ENCODE measurements around the gene PCDHGA3.
"Not testable (repeated sequence)": the region's sequence is repeated elsewhere in the genome, so short reads cannot be mapped to it uniquely, and the experiment has no call there.

The PCDHGA3 gene

DNA sequence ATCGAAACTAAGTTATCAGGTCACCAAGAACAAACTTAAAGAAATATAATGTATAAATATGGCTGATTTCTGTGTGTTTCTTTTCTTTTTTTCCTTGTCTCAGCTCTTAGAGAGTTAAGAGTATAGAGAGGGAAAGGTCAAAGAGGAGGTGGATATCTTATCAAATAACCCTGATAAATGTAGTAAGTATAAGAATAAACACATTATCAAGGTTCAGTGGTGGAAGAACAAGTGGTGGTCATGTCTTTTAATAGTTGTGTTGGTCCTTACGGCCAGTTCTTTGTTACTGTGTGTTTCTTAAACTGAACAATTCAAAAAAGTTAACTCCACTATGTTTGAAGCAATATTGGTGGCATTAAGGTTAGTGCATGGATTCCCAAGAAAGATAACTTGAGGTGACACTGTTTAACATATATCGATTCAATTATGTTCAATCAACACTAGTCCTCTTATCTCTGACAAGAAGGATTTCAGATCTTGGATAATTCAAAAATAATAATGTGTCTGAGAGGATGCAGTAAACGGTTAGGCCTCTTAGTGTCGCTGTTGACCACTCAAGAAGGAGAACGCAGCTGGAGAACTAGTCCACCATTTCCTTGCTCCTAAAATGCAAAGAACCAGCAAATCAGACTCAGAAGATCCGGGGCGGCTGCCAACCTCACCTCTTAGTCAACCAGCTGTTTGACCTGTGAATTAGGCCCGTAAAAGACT is at the start of gene PCDHGA3:
Gene PCDHGA3 (plus strand): TSS at position 588 of the 711 bp plus-strand sequence. CDS start 205 bp downstream, outside the sequence.
- DNase-seq (ENCODE audit: low read depth in 3 of 3), result no peak

- DNase-seq (ENCODE audit: low read depth in 3 of 3), result no peak
Observed at GRCh38 chr5:141298376-141298775, 45.3 kb upstream of the PCDHGA3 start.

- no peak for DNase-seq (ENCODE audit: low read depth in 3 of 3)
Observed at GRCh38 chr5:141303756-141304155, 39.9 kb upstream of the PCDHGA3 start, which contains the start of gene SLC25A2. TSS of gene SLC25A2 (minus strand) at chr5:141304049. CDS start at chr5:141303865, 184 bp downstream.

DNA sequence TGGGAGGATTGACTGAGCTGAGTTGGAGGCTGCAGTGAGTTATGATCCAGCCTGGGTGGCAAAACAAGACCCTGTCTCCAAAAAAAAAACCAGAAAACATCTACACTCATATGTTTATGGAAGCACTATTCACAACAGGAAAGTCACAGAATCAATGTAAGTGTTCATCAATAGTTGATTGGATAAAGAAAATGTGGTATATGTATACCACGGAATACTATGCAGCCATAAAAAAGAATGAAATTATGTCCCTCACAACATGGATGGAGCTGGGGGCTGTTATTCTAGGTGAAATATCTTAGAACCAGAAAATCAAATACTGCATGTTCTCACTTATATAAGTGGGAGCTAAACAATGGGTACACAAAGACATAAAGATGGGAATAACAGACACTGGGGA is 37.0 kb upstream of the PCDHGA3 start:
- no peak for DNase-seq (ENCODE audit: low read depth in 3 of 3)

DNA sequence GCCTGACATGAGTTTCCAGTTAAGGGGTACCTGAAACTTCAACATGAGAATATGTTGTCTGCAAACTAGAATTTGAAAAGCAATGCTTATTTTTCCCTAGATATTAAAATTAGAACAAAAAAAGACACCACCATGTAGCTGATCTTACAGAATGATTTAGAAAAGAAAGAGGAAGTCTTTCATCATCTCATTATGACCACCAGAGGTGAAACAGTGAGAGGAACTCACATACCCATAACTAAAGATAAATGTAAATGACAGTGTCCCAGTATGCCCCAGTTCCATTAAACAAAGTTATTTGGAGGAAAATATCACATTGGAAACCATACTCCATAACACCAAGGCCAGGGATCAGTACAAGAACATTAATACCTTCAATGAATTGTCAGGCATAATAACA is 29.9 kb upstream of the PCDHGA3 start:
- DNase-seq (ENCODE audit: low read depth in 3 of 3), result no peak

GRCh38 chr5:141316963-141317362 is 26.7 kb upstream of the PCDHGA3 start:
- not testable (repeated sequence) for DNase-seq (ENCODE audit: low read depth in 3 of 3)

- no peak for DNase-seq (ENCODE audit: low read depth in 3 of 3)
Observed at GRCh38 chr5:141319202-141319601, 24.4 kb upstream of the PCDHGA3 start.

GRCh38 chr5:141319699-141320098 is 23.9 kb upstream of the PCDHGA3 start:
- DNase-seq (ENCODE audit: low read depth in 3 of 3), result no peak

DNA sequence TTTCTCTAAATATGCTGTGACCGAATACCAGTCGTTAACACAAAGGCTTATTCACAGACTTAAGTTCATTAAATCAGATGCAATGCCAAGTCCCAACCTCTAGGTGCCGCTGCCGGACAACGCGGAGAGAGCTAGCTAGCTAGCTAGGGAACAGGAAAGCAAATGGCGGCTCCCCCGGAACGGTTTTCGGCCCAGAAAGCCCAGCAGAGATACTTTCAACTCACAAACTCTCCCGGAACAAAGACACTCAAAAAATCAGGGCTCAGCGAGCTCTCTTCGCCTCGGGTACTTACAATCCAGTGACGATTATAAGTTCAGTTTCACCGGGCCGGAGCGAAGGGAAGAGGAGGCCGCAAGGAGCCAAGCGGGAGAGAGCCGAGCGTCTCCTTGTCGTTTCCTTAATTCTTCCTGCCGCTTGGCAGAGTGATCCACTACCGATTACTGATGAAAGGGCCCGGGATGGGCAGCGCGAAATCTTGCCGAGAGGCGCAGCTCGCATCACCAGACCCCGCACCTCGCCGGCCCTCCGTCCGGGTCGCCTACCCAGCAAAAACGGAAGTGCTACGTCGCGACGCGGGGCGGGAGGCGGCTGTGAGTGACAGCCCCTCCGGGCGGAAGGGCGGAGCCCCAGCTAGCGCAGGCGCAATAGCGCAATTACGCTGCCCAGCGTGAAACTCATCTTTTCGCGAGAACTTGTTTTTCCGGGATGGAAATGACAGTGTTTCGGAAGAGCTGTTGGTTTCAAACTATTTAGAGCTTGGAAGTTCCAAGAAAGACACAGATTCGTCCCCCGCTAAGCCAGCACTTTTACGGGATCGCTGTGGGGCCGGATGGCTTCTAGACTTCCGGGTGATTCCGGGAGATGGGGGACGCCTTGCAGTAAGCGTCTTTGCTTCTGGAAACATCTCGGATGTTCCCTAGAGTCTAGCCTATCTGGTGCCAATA is 23.1 kb upstream of the PCDHGA3 start, which contains the start of gene TAF7:
Gene TAF7 (minus strand): TSS at position 560 of the 945 bp plus-strand sequence. CDS start 740 bp downstream, outside the sequence.
- DNase-seq (ENCODE audit: low read depth in 3 of 3), result peak; percentile 85 to 90 (median 86)

DNA sequence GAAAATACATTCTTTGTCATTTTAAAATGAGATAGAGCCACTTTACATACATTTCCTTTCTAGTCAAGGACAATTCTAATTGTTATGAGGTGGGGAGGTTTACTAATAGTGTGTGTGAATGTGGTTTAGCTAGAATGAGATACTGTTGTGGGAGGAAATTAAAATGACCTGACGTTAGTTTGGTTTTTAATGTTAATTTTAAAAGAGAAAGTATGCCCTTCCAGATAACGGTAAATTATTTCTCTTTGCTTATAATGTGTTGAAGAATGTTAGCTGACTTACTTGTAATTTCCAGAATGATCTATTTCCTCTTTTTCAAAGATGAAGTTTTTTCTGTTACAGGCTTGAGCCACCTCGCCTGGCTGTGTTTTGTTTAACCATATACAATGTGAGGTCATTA is 21.4 kb upstream of the PCDHGA3 start:
- DNase-seq (ENCODE audit: low read depth in 3 of 3), result no peak

GRCh38 chr5:141326088-141326854 is 17.4 kb upstream of the PCDHGA3 start:
- DNase-seq (ENCODE audit: low read depth in 3 of 3), result peak; percentile 28 to 63 (median 43)

GRCh38 chr5:141328231-141328630 is 15.4 kb upstream of the PCDHGA3 start:
- DNase-seq (ENCODE audit: low read depth in 3 of 3), result no peak

- no peak for DNase-seq (ENCODE audit: low read depth in 3 of 3)
Observed at GRCh38 chr5:141330299-141331080, 13.1 kb upstream of the PCDHGA3 start, which contains the start of gene PCDHGA1. TSS of gene PCDHGA1 (plus strand) at chr5:141330514.

DNA sequence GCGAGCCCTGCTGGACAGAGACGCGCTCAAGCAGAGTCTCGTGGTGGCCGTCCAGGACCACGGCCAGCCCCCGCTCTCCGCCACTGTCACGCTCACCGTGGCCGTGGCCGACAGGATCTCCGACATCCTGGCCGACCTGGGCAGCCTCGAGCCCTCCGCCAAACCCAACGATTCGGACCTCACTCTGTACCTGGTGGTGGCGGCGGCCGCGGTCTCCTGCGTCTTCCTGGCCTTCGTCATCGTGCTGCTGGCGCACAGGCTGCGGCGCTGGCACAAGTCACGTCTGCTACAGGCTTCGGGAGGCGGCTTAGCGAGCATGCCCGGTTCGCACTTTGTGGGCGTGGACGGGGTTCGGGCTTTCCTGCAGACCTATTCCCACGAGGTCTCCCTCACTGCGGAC is 11.1 kb upstream of the PCDHGA3 start:
- DNase-seq (ENCODE audit: low read depth in 3 of 3), result not testable (repeated sequence)

GRCh38 chr5:141338538-141339306 is 4.9 kb upstream of the PCDHGA3 start, which contains the start of gene PCDHGA2:
TSS of gene PCDHGA2 (plus strand) at chr5:141338760.
- no peak for DNase-seq (ENCODE audit: low read depth in 3 of 3)

DNA sequence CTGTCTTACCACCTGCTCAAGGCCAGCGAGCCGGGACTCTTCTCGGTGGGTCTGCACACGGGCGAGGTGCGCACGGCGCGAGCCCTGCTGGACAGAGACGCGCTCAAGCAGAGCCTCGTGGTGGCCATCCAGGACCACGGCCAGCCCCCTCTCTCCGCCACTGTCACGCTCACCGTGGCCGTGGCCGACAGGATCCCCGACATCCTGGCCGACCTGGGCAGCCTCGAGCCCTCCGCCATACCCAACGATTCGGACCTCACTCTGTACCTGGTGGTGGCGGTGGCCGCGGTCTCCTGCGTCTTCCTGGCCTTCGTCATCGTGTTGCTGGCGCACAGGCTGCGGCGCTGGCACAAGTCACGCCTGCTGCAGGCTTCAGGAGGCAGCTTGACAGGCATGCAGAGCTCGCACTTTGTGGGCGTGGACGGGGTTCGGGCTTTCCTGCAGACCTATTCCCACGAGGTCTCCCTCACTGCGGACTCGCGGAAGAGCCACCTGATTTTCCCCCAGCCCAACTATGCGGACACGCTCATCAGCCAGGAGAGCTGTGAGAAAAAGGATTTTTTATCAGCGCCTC is 2.8 kb upstream of the PCDHGA3 start:
- DNase-seq (ENCODE audit: low read depth in 3 of 3), result not testable (repeated sequence)

- DNase-seq (ENCODE audit: low read depth in 3 of 3), result no peak
Observed at GRCh38 chr5:141342773-141343172, 856 bp upstream of the PCDHGA3 start.

DNA sequence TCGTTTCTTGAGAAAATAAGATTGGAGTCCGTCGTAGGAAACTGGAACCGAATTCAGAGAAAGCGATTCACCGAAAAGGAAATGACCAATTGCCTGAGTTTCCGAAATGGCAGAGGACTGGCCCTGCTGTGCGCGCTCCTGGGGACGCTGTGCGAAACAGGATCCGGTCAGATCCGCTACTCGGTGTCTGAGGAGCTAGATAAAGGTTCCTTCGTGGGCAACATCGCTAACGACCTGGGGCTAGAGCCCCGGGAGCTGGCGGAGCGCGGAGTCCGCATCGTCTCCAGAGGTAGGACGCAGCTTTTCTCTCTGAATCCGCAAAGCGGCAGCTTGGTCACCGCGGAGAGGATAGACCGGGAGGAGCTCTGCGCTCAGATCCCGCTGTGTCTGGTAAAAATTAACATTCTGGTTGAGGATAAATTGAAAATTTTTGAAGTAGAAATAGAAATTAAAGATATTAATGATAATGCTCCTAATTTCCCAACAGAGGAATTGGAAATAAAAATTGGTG is 379 bp downstream of the PCDHGA3 start:
- no peak for DNase-seq (ENCODE audit: low read depth in 3 of 3)

DNA sequence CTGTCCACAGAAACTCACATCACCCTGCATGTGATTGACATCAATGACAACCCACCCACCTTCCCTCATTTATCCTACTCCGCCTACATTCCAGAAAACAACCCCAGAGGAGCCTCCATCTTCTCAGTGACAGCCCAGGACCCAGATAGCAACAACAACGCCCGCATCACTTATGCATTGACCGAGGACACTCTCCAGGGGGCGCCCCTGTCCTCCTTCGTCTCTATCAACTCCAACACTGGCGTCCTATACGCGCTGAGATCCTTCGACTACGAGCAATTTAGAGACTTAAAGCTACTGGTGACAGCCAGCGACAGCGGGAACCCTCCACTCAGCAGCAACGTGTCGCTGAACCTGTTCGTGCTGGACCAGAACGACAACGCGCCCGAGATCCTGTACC is 1.7 kb downstream of the PCDHGA3 start:
- no peak for DNase-seq (ENCODE audit: low read depth in 3 of 3)

Measured in stimulated activated CD4-positive, alpha-beta T cell treated with anti-CD3 and anti-CD28 coated beads, TNF-alpha, amount 100 ng/mL, for 24 hours (primary cell).